Measurements from ENCODE around the gene MAGED4B.

DNA sequence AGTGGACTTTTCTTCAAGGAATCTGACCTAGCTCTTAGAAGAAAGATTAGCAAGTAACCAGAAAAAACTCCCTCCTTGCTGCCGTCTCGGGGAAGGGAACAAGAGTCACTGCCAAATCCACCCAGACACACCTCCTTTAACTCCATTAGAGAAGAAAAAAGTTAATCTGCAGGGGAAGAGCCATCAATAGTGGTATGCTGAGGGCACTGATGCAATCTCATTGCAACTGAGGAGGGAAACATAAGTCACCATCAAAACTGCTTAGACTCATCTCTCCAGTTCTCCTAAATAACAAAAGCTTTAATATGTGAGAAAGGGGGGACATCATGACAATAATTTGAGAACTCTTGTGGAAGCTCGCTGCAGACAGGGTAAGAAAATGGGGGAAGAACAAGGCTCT, 49.3 kb upstream of the MAGED4B start:
- TF ChIP-seq, protein P1, sequence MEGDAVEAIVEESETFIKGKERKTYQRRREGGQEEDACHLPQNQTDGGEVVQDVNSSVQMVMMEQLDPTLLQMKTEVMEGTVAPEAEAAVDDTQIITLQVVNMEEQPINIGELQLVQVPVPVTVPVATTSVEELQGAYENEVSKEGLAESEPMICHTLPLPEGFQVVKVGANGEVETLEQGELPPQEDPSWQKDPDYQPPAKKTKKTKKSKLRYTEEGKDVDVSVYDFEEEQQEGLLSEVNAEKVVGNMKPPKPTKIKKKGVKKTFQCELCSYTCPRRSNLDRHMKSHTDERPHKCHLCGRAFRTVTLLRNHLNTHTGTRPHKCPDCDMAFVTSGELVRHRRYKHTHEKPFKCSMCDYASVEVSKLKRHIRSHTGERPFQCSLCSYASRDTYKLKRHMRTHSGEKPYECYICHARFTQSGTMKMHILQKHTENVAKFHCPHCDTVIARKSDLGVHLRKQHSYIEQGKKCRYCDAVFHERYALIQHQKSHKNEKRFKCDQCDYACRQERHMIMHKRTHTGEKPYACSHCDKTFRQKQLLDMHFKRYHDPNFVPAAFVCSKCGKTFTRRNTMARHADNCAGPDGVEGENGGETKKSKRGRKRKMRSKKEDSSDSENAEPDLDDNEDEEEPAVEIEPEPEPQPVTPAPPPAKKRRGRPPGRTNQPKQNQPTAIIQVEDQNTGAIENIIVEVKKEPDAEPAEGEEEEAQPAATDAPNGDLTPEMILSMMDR (IDR thresholded peaks at IDR 0.05; ENCODE audit: low read length), result no peak
- TF ChIP-seq EZH2phosphoT487 (IDR thresholded peaks at IDR 0.05; ENCODE audit: low read length), result no peak

All from MM.1S (cell line).